ENCODE data around the gene GLIS1.
"Not testable (repeated sequence)": the region's sequence is repeated elsewhere in the genome, so short reads cannot be mapped to it uniquely, and the experiment has no call there.

GLIS1 gene

DNA sequence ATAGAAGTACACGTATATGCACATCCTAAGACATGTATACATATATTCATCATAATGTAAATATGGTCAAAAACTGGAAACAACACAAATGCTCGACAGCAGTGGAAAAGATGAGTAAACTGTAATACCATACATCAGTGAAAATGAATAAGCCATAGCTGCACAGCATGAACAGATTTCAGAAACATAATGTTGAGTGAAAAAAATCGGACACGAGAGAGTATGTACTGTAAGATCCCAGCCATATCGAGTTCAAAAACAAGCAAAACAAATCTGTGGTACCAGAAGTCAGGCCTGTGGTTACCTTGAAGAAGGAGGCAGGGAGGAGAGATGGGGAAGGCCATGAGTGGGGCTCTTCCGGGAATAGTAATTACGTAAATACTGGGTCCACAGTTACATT, 90.4 kb downstream of the GLIS1 start:
- TF ChIP-seq, protein P1, sequence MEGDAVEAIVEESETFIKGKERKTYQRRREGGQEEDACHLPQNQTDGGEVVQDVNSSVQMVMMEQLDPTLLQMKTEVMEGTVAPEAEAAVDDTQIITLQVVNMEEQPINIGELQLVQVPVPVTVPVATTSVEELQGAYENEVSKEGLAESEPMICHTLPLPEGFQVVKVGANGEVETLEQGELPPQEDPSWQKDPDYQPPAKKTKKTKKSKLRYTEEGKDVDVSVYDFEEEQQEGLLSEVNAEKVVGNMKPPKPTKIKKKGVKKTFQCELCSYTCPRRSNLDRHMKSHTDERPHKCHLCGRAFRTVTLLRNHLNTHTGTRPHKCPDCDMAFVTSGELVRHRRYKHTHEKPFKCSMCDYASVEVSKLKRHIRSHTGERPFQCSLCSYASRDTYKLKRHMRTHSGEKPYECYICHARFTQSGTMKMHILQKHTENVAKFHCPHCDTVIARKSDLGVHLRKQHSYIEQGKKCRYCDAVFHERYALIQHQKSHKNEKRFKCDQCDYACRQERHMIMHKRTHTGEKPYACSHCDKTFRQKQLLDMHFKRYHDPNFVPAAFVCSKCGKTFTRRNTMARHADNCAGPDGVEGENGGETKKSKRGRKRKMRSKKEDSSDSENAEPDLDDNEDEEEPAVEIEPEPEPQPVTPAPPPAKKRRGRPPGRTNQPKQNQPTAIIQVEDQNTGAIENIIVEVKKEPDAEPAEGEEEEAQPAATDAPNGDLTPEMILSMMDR (IDR thresholded peaks at IDR 0.05; ENCODE audit: low read depth, low read length) = no peak
- no peak overlapping the region for H3K4me3 ChIP-seq (ENCODE audit: low read depth, low read length)

DNA sequence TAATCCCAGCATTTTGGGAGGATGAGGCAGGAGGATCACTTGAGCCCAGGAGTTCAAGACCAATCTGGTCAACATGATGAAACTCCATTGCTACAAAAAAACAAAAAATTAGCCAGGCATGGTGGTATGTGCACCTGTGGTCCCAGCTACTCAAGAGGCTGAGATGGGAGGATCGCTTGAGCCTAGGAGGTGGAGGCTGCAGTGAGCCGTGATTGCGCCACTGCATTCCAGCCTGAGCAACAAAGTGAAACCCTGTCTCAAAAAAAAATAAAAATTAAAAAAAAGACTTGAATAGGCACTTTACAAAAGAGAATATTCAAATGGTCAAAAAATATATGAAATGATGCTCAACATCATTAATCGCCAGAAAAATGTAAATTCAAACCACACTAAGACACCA, 91.0 kb downstream of the GLIS1 start:
- not testable (repeated sequence) for H3K4me3 ChIP-seq (ENCODE audit: low read depth, low read length)

DNA sequence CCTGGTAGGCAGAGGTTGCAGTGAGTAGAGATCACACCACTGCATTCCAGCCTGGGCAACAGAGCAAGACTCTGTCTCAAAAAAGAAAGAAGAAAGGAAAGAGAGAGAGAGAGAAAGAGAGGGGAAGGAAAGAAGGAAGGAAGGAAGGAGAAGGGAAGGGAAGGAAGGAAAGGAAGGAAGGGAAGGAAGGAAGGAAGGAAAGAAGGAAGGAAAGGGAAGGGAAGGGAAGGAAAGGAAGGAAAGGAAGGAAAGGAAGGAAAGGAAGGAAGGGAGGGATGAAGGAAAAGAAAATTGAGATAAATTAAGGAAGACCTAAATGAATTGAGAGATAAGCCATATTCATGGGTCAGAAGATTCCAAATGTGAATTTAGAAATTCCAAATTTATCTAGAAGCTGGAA, 92.2 kb downstream of the GLIS1 start:
- no peak overlapping the region for H3K4me3 ChIP-seq (ENCODE audit: low read depth, low read length)
- TF ChIP-seq, protein P1 (IDR thresholded peaks at IDR 0.05; ENCODE audit: low read depth, low read length) = no peak

DNA sequence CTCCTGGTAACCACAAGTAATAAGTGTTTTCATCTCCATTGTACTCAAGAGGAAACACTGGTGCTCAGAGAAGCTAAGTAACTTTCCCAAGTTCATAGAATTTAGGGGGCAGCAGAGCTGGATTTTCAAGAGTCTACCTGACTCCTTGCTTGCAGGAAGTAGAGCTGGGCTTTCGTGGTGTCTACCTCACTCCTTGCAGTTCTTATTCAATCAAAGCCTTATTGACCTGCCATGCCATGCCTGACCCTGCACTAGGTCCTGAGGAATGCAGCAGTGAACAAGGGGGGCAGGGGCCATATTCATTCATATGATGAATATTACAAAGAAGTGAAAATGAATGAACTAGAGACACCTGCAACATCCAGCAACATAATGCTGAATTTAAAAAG, 93.3 kb downstream of the GLIS1 start:
- H3K4me3 ChIP-seq (ENCODE audit: low read depth, low read length) = no peak overlapping the region

DNA sequence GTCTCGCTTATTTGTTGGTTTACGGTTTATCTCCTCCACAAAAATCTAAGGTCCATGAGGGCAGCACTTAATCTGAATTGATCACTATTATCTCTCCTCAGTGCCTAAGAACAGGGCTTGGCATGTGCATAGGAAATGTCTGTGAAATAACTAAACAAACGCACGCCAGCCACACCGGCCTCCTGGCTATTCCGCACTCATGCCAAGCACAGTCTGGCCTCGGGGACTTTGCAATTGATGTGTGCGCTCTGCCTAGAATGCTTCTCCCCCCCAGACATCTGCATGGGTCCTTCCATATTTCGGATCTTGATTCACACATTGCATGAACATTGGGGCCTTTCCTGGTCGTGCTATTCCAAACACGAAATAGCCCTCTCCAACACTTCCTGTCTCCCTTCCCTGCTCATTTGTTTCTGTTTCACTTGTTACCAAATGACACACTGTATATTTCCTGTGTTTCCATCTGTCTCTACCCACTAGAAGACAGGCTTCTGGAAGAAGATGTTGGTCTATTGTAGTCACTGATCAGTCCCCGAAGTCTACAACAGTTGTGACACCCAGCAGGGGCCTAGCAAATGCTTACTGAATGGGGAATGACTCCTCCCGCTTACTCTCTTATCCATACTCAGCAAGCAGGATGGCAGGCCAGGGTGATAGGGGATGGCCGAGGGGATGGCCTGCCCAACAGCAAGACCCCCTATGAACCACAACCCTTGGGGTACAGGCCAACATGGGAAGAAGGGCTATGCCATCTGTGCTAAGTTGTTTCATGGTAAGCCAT, 93.9 kb downstream of the GLIS1 start:
- TF ChIP-seq, protein P1 (IDR thresholded peaks at IDR 0.05; ENCODE audit: low read depth, low read length) = no peak
- H3K4me3 ChIP-seq (ENCODE audit: low read depth, low read length) = no peak overlapping the region

More for the DNA sequence above, 93.3 kb downstream of the GLIS1 start:
- TF ChIP-seq, protein P1 (IDR thresholded peaks at IDR 0.05; ENCODE audit: low read depth, low read length) = no peak

DNA sequence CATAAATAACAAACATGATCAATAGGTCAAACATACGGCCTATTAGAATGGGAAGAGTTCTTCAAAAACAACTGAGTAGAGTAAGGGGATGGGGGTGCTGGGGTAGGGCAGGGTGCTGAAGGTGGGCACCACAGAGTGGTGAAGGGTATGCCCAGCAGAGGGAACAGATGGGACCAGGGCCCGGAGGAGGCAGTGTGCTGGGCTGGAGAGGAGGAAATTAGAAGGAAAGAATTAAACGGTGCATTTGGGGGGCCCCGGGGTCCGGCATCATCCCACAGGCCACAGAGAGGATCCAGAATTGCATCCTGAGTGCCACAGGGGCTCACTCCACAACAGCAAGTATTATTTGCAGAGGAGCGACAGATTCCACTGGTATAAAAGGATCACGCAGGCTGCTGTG, 94.5 kb downstream of the GLIS1 start:
- no peak overlapping the region for H3K4me3 ChIP-seq (ENCODE audit: low read depth, low read length)
- TF ChIP-seq, protein P1 (IDR thresholded peaks at IDR 0.05; ENCODE audit: low read depth, low read length) = no peak

DNA sequence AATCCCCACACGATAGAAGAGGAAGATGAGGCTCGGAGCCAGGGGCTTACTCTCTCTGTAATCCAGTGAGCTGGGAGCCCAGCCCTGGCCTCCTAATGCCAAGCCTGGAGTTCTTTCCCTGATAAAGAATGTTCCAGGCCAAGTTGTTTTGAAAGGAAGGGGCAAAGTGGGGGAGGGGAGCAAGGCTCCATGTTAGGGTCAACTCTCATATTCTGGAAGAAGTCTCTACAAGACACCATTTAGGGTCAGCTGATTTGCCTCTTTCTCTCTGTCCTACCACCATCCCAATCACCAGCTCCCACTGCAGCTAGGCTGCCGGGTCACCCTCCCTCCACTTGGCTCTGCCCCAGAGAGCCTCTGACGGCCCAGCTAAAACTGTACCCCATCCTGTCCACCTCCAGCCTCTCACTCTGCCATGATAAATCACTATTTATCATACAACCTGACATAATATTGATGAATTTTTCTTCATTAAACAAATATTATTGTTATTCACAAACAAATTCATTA, 95.0 kb downstream of the GLIS1 start:
- no peak overlapping the region for H3K4me3 ChIP-seq (ENCODE audit: low read depth, low read length)
- TF ChIP-seq, protein P1 (IDR thresholded peaks at IDR 0.05; ENCODE audit: low read depth, low read length) = no peak

All from WI38 (cell line).